Ovary (tissue), 3 donors: ENCODE results near the gene IFT25.

Experiments
- CTCF ChIP-seq, 3 donors: fragments of 450-650 bp in 2 of 3; fragments of 200-600 bp in 1 of 3; IDR thresholded peaks; one replicate each; pipeline versions ENCODE4 v1.5.1 to v1.8.0; 2016 to 2022; ENCODE audit warnings: antibody characterized with exemption in 3 of 3, mild to moderate bottlenecking in 1 of 3
- POLR2A ChIP-seq: fragments of 450-650 bp; IDR thresholded peaks from one replicate; pipeline ENCODE4 v1.6.1; 2017; ENCODE audit warnings: antibody characterized with exemption, mild to moderate bottlenecking, moderate library complexity
- donor health status: DM: no; HTN: no; CAD: no.

- TF ChIP-seq CTCF (IDR thresholded peaks at IDR 0.05) (no peak), POLR2A (no peak)
These were observed 34.1 kb downstream of the IFT25 start for GRCh38 chr1:53911442-53911841.
